WERI-Rb-1 (cell line): ENCODE measurements around the gene GFY.

ENCODE experiments used
- DNase-seq: peaks from one replicate; pipeline ENCODE4 v3.0.0-alpha.2; 2020
- H3K27ac ChIP-seq: fragments of 250-450 bp; sonication (Bioruptor Pico); 2 replicates; pipeline ENCODE4 v1.5.1; 2020; ENCODE audit warnings: mild to moderate bottlenecking, moderate library complexity
- H3K27me3 ChIP-seq: fragments of 250-450 bp; sonication (Bioruptor Pico); 2 replicates; pipeline ENCODE4 v1.5.1; 2021; ENCODE audit warnings: mild to moderate bottlenecking, low read depth, moderate library complexity; ENCODE audit not compliant: insufficient read depth, severe bottlenecking
- H3K36me3 ChIP-seq: fragments of 250-450 bp; sonication (Bioruptor Pico); 2 replicates; pipeline ENCODE4 v1.5.1; 2020; ENCODE audit warnings: mild to moderate bottlenecking, moderate library complexity
- H3K4me3 ChIP-seq: 2 replicates; pipeline ENCODE4 v1.5.1; 2011; ENCODE audit warnings: low read depth, mild to moderate bottlenecking, control low read depth, low read length
- H3K9me3 ChIP-seq: fragments of 250-450 bp; sonication (Bioruptor Pico); 2 replicates; pipeline ENCODE4 v1.5.1; 2021; ENCODE audit warnings: mild to moderate bottlenecking, moderate library complexity; ENCODE audit not compliant: severe bottlenecking
- CTCF ChIP-seq: IDR thresholded peaks from 2 replicates; pipeline ENCODE4 v1.5.1; 2011; ENCODE audit warnings: low read depth, mild to moderate bottlenecking, control low read depth, inconsistent platforms, low read length

Gene GFY

GRCh38 chr19:49415810-49416200 lies 9.4 kb upstream of the GFY start:
- no peak for DNase-seq
- no peaks in the 10 kb centered on the region for H3K9me3 ChIP-seq
- no peak overlapping the region for H3K4me3 ChIP-seq
- no peaks in the 10 kb centered on the region for H3K27me3 ChIP-seq
- no peak for TF ChIP-seq CTCF
- no peak overlapping the region; the same call in 1 of the 2 replicates for H3K27ac ChIP-seq
- H3K36me3 ChIP-seq = no peaks in the 10 kb centered on the region

- H3K27ac ChIP-seq = peak overlapping the region; percentile 73
- no peaks in the 10 kb centered on the region for H3K27me3 ChIP-seq
- no peaks in the 10 kb centered on the region for H3K9me3 ChIP-seq
- peak; percentile 74 for DNase-seq
- H3K4me3 ChIP-seq = no peak overlapping the region
- no peak for TF ChIP-seq CTCF
- H3K36me3 ChIP-seq = no peaks in the 10 kb centered on the region
Observed at GRCh38 chr19:49417088-49417487, 8.1 kb upstream of the GFY start.

GRCh38 chr19:49418511-49418910 lies 6.7 kb upstream of the GFY start:
- DNase-seq = no peak
- TF ChIP-seq CTCF = no peak
- Histone ChIP-seq H3K27ac (peak overlapping the region; percentile 73), H3K27me3 (no peaks in the 10 kb centered on the region), H3K36me3 (no peaks in the 10 kb centered on the region), H3K9me3 (no peaks in the 10 kb centered on the region), H3K4me3 (no peak overlapping the region)

- H3K27ac ChIP-seq = peak overlapping the region; percentile 73
- H3K9me3 ChIP-seq = no peaks in the 10 kb centered on the region
- no peak overlapping the region for H3K4me3 ChIP-seq
- no peak for DNase-seq
- TF ChIP-seq CTCF = no peak
- no peaks in the 10 kb centered on the region for H3K27me3 ChIP-seq
- no peaks in the 10 kb centered on the region for H3K36me3 ChIP-seq
Observed at GRCh38 chr19:49419173-49419572, 6.0 kb upstream of the GFY start.

- DNase-seq = no peak
- Histone ChIP-seq H3K9me3 (no peaks in the 10 kb centered on the region), H3K27me3 (no peaks in the 10 kb centered on the region), H3K36me3 (no peaks in the 10 kb centered on the region), H3K4me3 (no peak overlapping the region), H3K27ac (no peak overlapping the region)
- TF ChIP-seq CTCF = no peak
Observed at GRCh38 chr19:49420227-49420626, 5.0 kb upstream of the GFY start.

GRCh38 chr19:49421039-49421877 lies 3.9 kb upstream of the GFY start:
- no peak overlapping the region for H3K4me3 ChIP-seq
- H3K36me3 ChIP-seq = no peaks in the 10 kb centered on the region
- TF ChIP-seq CTCF = no peak
- no peak overlapping the region for H3K27ac ChIP-seq
- no peak for DNase-seq
- H3K27me3 ChIP-seq = no peaks in the 10 kb centered on the region
- H3K9me3 ChIP-seq = no peaks in the 10 kb centered on the region
